ENCODE data around the gene CEACAM3.
A peak's percentile ranks its signal among the peaks of the same experiment; 100 is the strongest.

Gene CEACAM3

GRCh38 chr19:41847351-41848105 is 51.1 kb downstream of the CEACAM3 start:
- no peak for DNase-seq

- no peak for DNase-seq
These were observed 52.3 kb downstream of the CEACAM3 start for GRCh38 chr19:41848666-41849065.

- DNase-seq, result no peak
These were observed 52.7 kb downstream of the CEACAM3 start for GRCh38 chr19:41849067-41849466.

DNA sequence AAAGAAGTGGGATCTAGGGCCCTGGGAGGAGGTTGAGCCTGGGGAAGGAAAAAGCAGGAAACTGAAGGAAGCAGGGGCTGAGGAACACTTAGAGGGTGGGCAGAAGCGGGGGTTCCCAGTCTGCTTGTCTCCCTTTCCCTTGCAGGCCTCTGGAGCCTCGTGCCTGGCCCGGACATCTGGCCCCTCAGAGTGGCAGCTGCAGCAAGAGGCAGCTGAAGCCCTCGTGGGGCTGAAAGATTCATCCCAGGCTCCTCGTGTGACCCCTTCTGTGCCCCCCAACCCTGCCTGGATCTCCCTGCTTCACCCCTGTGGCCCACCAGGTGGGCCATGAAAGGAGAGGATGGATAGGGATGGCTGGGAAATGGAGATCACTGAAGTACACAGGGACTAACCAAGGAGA is 54.0 kb downstream of the CEACAM3 start:
- no peak for DNase-seq

- DNase-seq, result no peak
These were observed 55.1 kb downstream of the CEACAM3 start for GRCh38 chr19:41851456-41851855.

DNA sequence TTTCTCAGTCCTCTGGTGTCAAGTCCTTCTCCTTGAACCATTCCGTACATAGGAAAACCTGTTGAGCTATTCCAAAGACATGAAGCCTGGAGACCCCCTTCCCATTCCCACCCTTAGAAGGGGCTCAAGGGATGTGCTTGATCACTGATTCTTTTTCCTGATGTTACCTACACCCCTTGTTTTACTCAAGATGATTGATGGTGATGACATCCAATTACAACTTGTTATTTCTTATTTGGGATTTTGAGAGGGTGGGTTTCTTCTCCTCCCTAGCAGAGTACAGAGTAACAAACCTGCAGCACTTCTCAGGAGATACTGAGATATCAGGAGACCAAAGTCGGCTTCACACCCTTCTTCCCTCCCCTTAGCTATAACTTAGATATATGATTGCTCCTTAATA is 57.0 kb downstream of the CEACAM3 start:
- no peak for DNase-seq

- no peak for DNase-seq
These were observed 57.4 kb downstream of the CEACAM3 start for GRCh38 chr19:41853768-41854167.

- DNase-seq, result no peak
These were observed 62.8 kb downstream of the CEACAM3 start for GRCh38 chr19:41859213-41859617.

DNA sequence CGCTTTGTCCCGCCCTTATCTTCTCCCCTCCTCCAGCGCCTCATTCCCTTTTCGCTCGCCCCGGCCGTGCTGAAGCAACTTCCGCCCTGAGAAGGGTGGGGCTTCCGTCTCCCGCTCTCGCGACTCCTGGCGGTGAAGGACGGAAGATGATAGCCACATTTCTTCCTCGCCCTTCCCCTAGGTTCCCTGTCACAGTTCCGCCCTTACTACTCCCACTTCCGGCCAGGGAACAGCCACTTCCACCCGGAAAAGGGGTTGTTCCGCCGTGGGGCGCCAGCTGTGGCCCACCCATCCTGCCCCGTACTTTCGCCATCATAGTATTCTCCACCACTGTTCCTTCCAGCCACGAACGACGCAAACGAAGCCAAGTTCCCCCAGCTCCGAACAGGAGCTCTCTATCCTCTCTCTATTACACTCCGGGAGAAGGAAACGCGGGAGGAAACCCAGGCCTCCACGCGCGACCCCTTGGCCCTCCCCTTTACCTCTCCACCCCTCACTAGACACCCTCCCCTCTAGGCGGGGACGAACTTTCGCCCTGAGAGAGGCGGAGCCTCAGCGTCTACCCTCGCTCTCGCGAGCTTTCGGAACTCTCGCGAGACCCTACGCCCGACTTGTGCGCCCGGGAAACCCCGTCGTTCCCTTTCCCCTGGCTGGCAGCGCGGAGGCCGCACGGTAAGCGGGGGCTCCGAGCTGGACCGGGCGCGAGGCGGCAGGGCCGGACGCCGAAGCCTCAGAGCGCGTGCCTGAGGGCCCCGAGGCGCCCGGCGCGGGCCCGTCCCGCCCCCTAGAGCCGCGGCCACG is 63.4 kb downstream of the CEACAM3 start, which contains the start of gene RPS19:
RPS19 (plus strand) TSS at position 638 of the 801 bp plus-strand sequence. CDS start 520 bp downstream, outside the sequence.
- peak; percentile 97 to 98 for DNase-seq

GRCh38 chr19:41860419-41861115 is 64.2 kb downstream of the CEACAM3 start:
- DNase-seq, result no peak
